Duodenal mucosa (tissue), 2 donors: ENCODE measurements around the gene RGMA.
"Not testable (repeated sequence)": the region's sequence is repeated elsewhere in the genome, so short reads cannot be mapped to it uniquely, and the experiment has no call there.

Experiments used
- H3K27ac ChIP-seq: one replicate; pipeline ENCODE4 v1.7.0; 2013; ENCODE audit warnings: low read depth, low read length
- H3K27me3 ChIP-seq, 2 donors: one replicate each; pipeline ENCODE4 v1.7.0; 2013; ENCODE audit warnings: low read length in 2 of 2, control low read depth in 1 of 2; ENCODE audit not compliant: insufficient read depth in 2 of 2, control insufficient read depth in 1 of 2
- H3K36me3 ChIP-seq, 2 donors: one replicate each; pipeline ENCODE4 v1.7.0; 2013; ENCODE audit warnings: low read length in 2 of 2, control low read depth in 1 of 2; ENCODE audit not compliant: insufficient read depth in 2 of 2, control insufficient read depth in 1 of 2
- H3K4me1 ChIP-seq, 2 donors: one replicate each; pipeline ENCODE4 v1.7.0; 2013; ENCODE audit warnings: low read length in 2 of 2, control low read depth in 1 of 2; ENCODE audit not compliant: insufficient read depth in 2 of 2, control insufficient read depth in 1 of 2
- H3K4me3 ChIP-seq, 2 donors: one replicate each; pipeline ENCODE4 v1.7.0; 2013; ENCODE audit warnings: low read length in 2 of 2, low read depth in 1 of 2
- H3K9ac ChIP-seq, 2 donors: one replicate each; pipeline ENCODE4 v1.7.0; 2013; ENCODE audit warnings: low read length in 2 of 2, low read depth in 1 of 2
- H3K9me3 ChIP-seq, 2 donors: one replicate each; pipeline ENCODE4 v1.7.0; 2013; ENCODE audit warnings: low read length in 2 of 2, control low read depth in 1 of 2; ENCODE audit not compliant: control insufficient read depth in 1 of 2

RGMA gene

GRCh38 chr15:93043621-93044300 is 45.2 kb downstream of the RGMA start:
- no peaks in the 10 kb centered on the region for H3K4me1 ChIP-seq
- H3K36me3 ChIP-seq: no peaks in the 10 kb centered on the region
- no peak overlapping the region for H3K9ac ChIP-seq
- H3K27me3 ChIP-seq: no peaks in the 10 kb centered on the region
- H3K4me3 ChIP-seq: no peak overlapping the region
- no peak overlapping the region for H3K27ac ChIP-seq
- H3K9me3 ChIP-seq: peaks cover 4 to 5% of the 10 kb centered on the region in 2 donors

GRCh38 chr15:93042691-93043378 is 46.2 kb downstream of the RGMA start:
- H3K4me1 ChIP-seq: no peaks in the 10 kb centered on the region
- no peak overlapping the region for H3K9ac ChIP-seq
- peaks cover 4 to 5% of the 10 kb centered on the region in 2 donors for H3K9me3 ChIP-seq
- H3K36me3 ChIP-seq: no peaks in the 10 kb centered on the region
- no peak overlapping the region for H3K4me3 ChIP-seq
- H3K27ac ChIP-seq: no peak overlapping the region
- H3K27me3 ChIP-seq: no peaks in the 10 kb centered on the region

- Histone ChIP-seq H3K9me3 (peaks cover 4 to 5% of the 10 kb centered on the region in 2 donors), H3K4me3 (no peak overlapping the region), H3K27ac (no peak overlapping the region), H3K9ac (no peak overlapping the region), H3K27me3 (no peaks in the 10 kb centered on the region), H3K4me1 (peaks cover 0 to 2% of the 10 kb centered on the region in 2 donors), H3K36me3 (no peaks in the 10 kb centered on the region)
Observed at GRCh38 chr15:93042211-93042610, 46.8 kb downstream of the RGMA start.

- Histone ChIP-seq H3K9ac (no peak overlapping the region), H3K27ac (no peak overlapping the region), H3K36me3 (no peaks in the 10 kb centered on the region), H3K4me1 (peaks cover 0 to 5% of the 10 kb centered on the region in 2 donors), H3K27me3 (no peaks in the 10 kb centered on the region), H3K4me3 (no peak overlapping the region), H3K9me3 (peaks cover 0 to 1% of the 10 kb centered on the region in 2 donors)
Observed at GRCh38 chr15:93041159-93041547, 47.9 kb downstream of the RGMA start.

GRCh38 chr15:93040288-93041158 is 48.5 kb downstream of the RGMA start:
- Histone ChIP-seq H3K36me3 (no peaks in the 10 kb centered on the region), H3K27me3 (no peaks in the 10 kb centered on the region), H3K27ac (no peak overlapping the region), H3K4me3 (no peak overlapping the region), H3K9me3 (no peaks in the 10 kb centered on the region), H3K4me1 (peaks cover 0 to 5% of the 10 kb centered on the region in 2 donors), H3K9ac (no peak overlapping the region)

GRCh38 chr15:93039562-93040287 is 49.3 kb downstream of the RGMA start:
- H3K9ac ChIP-seq, H3K9me3 ChIP-seq, H3K36me3 ChIP-seq, H3K27me3 ChIP-seq, H3K27ac ChIP-seq, H3K4me1 ChIP-seq, H3K4me3 ChIP-seq: not testable (repeated sequence)

GRCh38 chr15:93037820-93038705 is 50.9 kb downstream of the RGMA start:
- Histone ChIP-seq H3K27me3 (no peaks in the 10 kb centered on the region), H3K9ac (no peak overlapping the region), H3K9me3 (no peaks in the 10 kb centered on the region), H3K4me1 (peaks cover 0 to 5% of the 10 kb centered on the region in 2 donors), H3K4me3 (no peak overlapping the region), H3K36me3 (no peaks in the 10 kb centered on the region), H3K27ac (no peak overlapping the region)

GRCh38 chr15:93036951-93037819 is 51.8 kb downstream of the RGMA start:
- no peak overlapping the region for H3K9ac ChIP-seq
- H3K36me3 ChIP-seq: no peaks in the 10 kb centered on the region
- H3K27me3 ChIP-seq: no peaks in the 10 kb centered on the region
- H3K27ac ChIP-seq: no peak overlapping the region
- no peak overlapping the region for H3K4me3 ChIP-seq
- no peaks in the 10 kb centered on the region for H3K9me3 ChIP-seq
- H3K4me1 ChIP-seq: peaks cover 0 to 5% of the 10 kb centered on the region in 2 donors
